ENCODE measurements around the gene GALNT17. TPM values are rescaled to one million over a fixed set of nuclear protein-coding genes. Genes with fewer than 3 reads are reported as not detected.

The GALNT17 gene
- total RNA-seq, 1 experiment from 2014 or later: not detected

- intact Hi-C loops (cut with micrococcal nuclease; ENCODE audit: unreplicated experiment): no loop called here
- Histone ChIP-seq H3K4me3 (ENCODE audit: low read depth, low read length, poor library complexity, severe bottlenecking) (no peak overlapping the region), H3K36me3 (ENCODE audit: insufficient read depth, low read length, poor library complexity, severe bottlenecking) (no peaks in the 10 kb centered on the region), H3K27ac (ENCODE audit: low read depth, low read length, poor library complexity, severe bottlenecking) (no peak overlapping the region), H3K4me1 (ENCODE audit: insufficient read depth, low read length, poor library complexity, severe bottlenecking) (no peaks in the 10 kb centered on the region), H3K9me3 (ENCODE audit: low read depth, low read length, poor library complexity, severe bottlenecking) (peaks cover 14% of the 10 kb centered on the region), H3K27me3 (replicated peaks; ENCODE audit: insufficient read depth, low read depth, low read length, poor library complexity) (no peaks in the 10 kb centered on the region)
- BruUV-seq (replicated peaks): no TSS peak
- TF ChIP-seq EZH2 (IDR thresholded peaks at IDR 0.05; ENCODE audit: borderline replicate concordance, low read depth, low read length, poor library complexity, severe bottlenecking) (no peak), CTCF (conservative IDR thresholded peaks at IDR 0.05; ENCODE audit: low read depth, low read length) (no peak)
- ChIA-PET CTCF (no interaction called here), POLR2A (ENCODE audit: low non-redundant PET) (no interaction called here)
- DNase-seq (ENCODE audit: low spot score): no peak
Measured at GRCh38 chr7:71488308-71488707, 356.4 kb downstream of the GALNT17 start.

GRCh38 chr7:71491336-71491735, 359.4 kb downstream of the GALNT17 start:
- Histone ChIP-seq H3K9me3 (ENCODE audit: low read depth, low read length, poor library complexity, severe bottlenecking) (peaks cover 7% of the 10 kb centered on the region), H3K4me1 (ENCODE audit: insufficient read depth, low read length, poor library complexity, severe bottlenecking) (no peaks in the 10 kb centered on the region), H3K4me3 (ENCODE audit: low read depth, low read length, poor library complexity, severe bottlenecking) (no peak overlapping the region), H3K27me3 (replicated peaks; ENCODE audit: insufficient read depth, low read depth, low read length, poor library complexity) (no peaks in the 10 kb centered on the region), H3K27ac (ENCODE audit: low read depth, low read length, poor library complexity, severe bottlenecking) (no peak overlapping the region), H3K36me3 (ENCODE audit: insufficient read depth, low read length, poor library complexity, severe bottlenecking) (no peaks in the 10 kb centered on the region)
- intact Hi-C loops (cut with micrococcal nuclease; ENCODE audit: unreplicated experiment): no loop called here
- DNase-seq (ENCODE audit: low spot score): no peak
- CTCF ChIA-PET: no interaction called here
- TF ChIP-seq CTCF (conservative IDR thresholded peaks at IDR 0.05; ENCODE audit: low read depth, low read length) (no peak), EZH2 (IDR thresholded peaks at IDR 0.05; ENCODE audit: borderline replicate concordance, low read depth, low read length, poor library complexity, severe bottlenecking) (no peak)
- POLR2A ChIA-PET (ENCODE audit: low non-redundant PET): no interaction called here
- BruUV-seq (replicated peaks): no TSS peak

- TF ChIP-seq CTCF (conservative IDR thresholded peaks at IDR 0.05; ENCODE audit: low read depth, low read length) (no peak), EZH2 (IDR thresholded peaks at IDR 0.05; ENCODE audit: borderline replicate concordance, low read depth, low read length, poor library complexity, severe bottlenecking) (no peak)
- CTCF ChIA-PET: no interaction called here
Measured at GRCh38 chr7:71495828-71496227, 363.9 kb downstream of the GALNT17 start.

More at GRCh38 chr7:71495828-71496227, 363.9 kb downstream of the GALNT17 start:
- no TSS peak for BruUV-seq (replicated peaks)
- no peak overlapping the region for H3K27ac ChIP-seq (ENCODE audit: low read depth, low read length, poor library complexity, severe bottlenecking)
- intact Hi-C loops (cut with micrococcal nuclease; ENCODE audit: unreplicated experiment): no loop called here
- no peaks in the 10 kb centered on the region for H3K4me1 ChIP-seq (ENCODE audit: insufficient read depth, low read length, poor library complexity, severe bottlenecking)
- no peaks in the 10 kb centered on the region for H3K27me3 ChIP-seq (replicated peaks; ENCODE audit: insufficient read depth, low read depth, low read length, poor library complexity)
- no peaks in the 10 kb centered on the region for H3K36me3 ChIP-seq (ENCODE audit: insufficient read depth, low read length, poor library complexity, severe bottlenecking)
- no peak overlapping the region for H3K4me3 ChIP-seq (ENCODE audit: low read depth, low read length, poor library complexity, severe bottlenecking)
- no peak for DNase-seq (ENCODE audit: low spot score)
- H3K9me3 ChIP-seq (ENCODE audit: low read depth, low read length, poor library complexity, severe bottlenecking): peaks cover 13% of the 10 kb centered on the region
- POLR2A ChIA-PET (ENCODE audit: low non-redundant PET): no interaction called here

All from A673 (cell line).